IMR-90 (cell line): ENCODE measurements around the gene LSM14B. TPM values are rescaled to one million over a fixed set of nuclear protein-coding genes. Genes with fewer than 3 reads are reported as not detected.
A peak's percentile ranks its signal among the peaks of the same experiment; 100 is the strongest.

ENCODE experiments used
- ATAC-seq: fragments of 200-7000 bp; cut with Tn5 transposase; 2 replicates; pipeline ENCODE4 v1.9.1; 2020; ENCODE audit warnings: low read depth, mild to moderate bottlenecking, moderate library complexity
- BruUV-seq: library from RNA; stranded (reverse); fragments of 400-500 nt; replicated peaks from 2 replicates; lab custom pipeline; 2021; lab: Mats Ljungman, UMichigan
- CTCF ChIA-PET: fragments of 300-600 bp; formaldehyde crosslinking; extraction: SDS; loops from one replicate; lab custom pipeline; 2021; ENCODE audit warnings: antibody characterized with exemption; lab: Yijun Ruan, JAX
- POLR2A ChIA-PET: fragments of 300-600 bp; sonication (Branson Sonifier 250); formaldehyde crosslinking; loops from one replicate; lab custom pipeline; 2022; ENCODE audit warnings: antibody characterized with exemption; ENCODE audit not compliant: unreplicated experiment; lab: Charles Lee
- DNase-seq: peaks from one replicate; pipeline ENCODE4 v3.0.0; 2013
- H2AFZ ChIP-seq: replicated peaks from 2 replicates; pipeline ENCODE3; 2013; ENCODE audit warnings: low read length, mild to moderate bottlenecking; ENCODE audit not compliant: poor library complexity
- H2AK5ac ChIP-seq: 2 replicates; pipeline ENCODE4 v1.6.1; 2013; ENCODE audit warnings: low read depth, low read length, inconsistent platforms
- H2AK9ac ChIP-seq: replicated peaks from 2 replicates; pipeline ENCODE3; 2013; ENCODE audit warnings: mild to moderate bottlenecking, low read depth, low read length, moderate library complexity; ENCODE audit not compliant: poor library complexity
- H2BK120ac ChIP-seq: 2 replicates; pipeline ENCODE4 v1.6.1; 2013; ENCODE audit warnings: low read depth, low read length, inconsistent platforms
- H2BK15ac ChIP-seq: 3 replicates; pipeline ENCODE4 v1.6.1; 2013; ENCODE audit warnings: low read depth, low read length, inconsistent platforms
- H2BK20ac ChIP-seq: 2 replicates; pipeline ENCODE4 v1.6.1; 2013; ENCODE audit warnings: low read depth, mild to moderate bottlenecking, inconsistent platforms, low read length, moderate library complexity
- H2BK5ac ChIP-seq: 2 replicates; pipeline ENCODE4 v1.6.1; 2013; ENCODE audit warnings: mild to moderate bottlenecking, low read depth, low read length, inconsistent platforms; ENCODE audit not compliant: poor library complexity, severe bottlenecking
- H3K14ac ChIP-seq: replicated peaks from 2 replicates; pipeline ENCODE4 v1.6.1; 2013; ENCODE audit warnings: low read depth, low read length, inconsistent platforms
- H3K18ac ChIP-seq: 2 replicates; pipeline ENCODE4 v1.6.1; 2013; ENCODE audit warnings: low read depth, low read length, control low read depth
- H3K23ac ChIP-seq: 2 replicates; pipeline ENCODE4 v1.6.1; 2013; ENCODE audit warnings: low read depth, low read length, inconsistent platforms
- H3K27ac ChIP-seq: 2 replicates; pipeline ENCODE4 v1.5.1; 2013; ENCODE audit warnings: mild to moderate bottlenecking, control low read depth, low read length; ENCODE audit not compliant: insufficient read depth
- H3K27me3 ChIP-seq: 2 replicates; pipeline ENCODE4 v1.6.1; 2013; ENCODE audit warnings: low read length; ENCODE audit not compliant: control insufficient read depth, insufficient read depth
- H3K36me3 ChIP-seq: 2 replicates; pipeline ENCODE4 v1.6.1; 2013; ENCODE audit warnings: low read length, mixed read lengths; ENCODE audit not compliant: control insufficient read depth, insufficient read depth
- H3K4ac ChIP-seq: 2 replicates; pipeline ENCODE4 v1.6.1; 2013; ENCODE audit warnings: low read depth, low read length, inconsistent platforms
- H3K4me1 ChIP-seq: 2 replicates; pipeline ENCODE4 v1.6.1; 2013; ENCODE audit warnings: low read length, mixed read lengths; ENCODE audit not compliant: control insufficient read depth, insufficient read depth
- H3K4me2 ChIP-seq: 2 replicates; pipeline ENCODE4 v1.6.1; 2013; ENCODE audit warnings: low read depth, mild to moderate bottlenecking, control low read depth, low read length, moderate library complexity
- H3K4me3 ChIP-seq: 2 replicates; pipeline ENCODE4 v1.5.1; 2013; ENCODE audit warnings: low read depth, mild to moderate bottlenecking, control low read depth, low read length, moderate library complexity; ENCODE audit not compliant: insufficient read depth
- H3K56ac ChIP-seq: 2 replicates; pipeline ENCODE4 v1.6.1; 2013; ENCODE audit warnings: low read length, inconsistent platforms; ENCODE audit not compliant: insufficient read depth; ENCODE audit errors: extremely low read depth
- H3K79me1 ChIP-seq, 2 experiments: 2 replicates each; pipeline ENCODE4 v1.6.1; 2013; ENCODE audit warnings: low read length in 2 of 2, inconsistent platforms in 1 of 2, low read depth in 1 of 2
- H3K9ac ChIP-seq: 2 replicates; pipeline ENCODE4 v1.6.1; 2013; ENCODE audit warnings: low read depth, low read length, control low read depth
- H3K9me1 ChIP-seq: 2 replicates; pipeline ENCODE4 v1.6.1; 2013; ENCODE audit warnings: low read length, inconsistent platforms; ENCODE audit not compliant: insufficient read depth
- H3K9me3 ChIP-seq: 2 replicates; pipeline ENCODE4 v1.6.1; 2013; ENCODE audit warnings: low read length; ENCODE audit not compliant: control insufficient read depth, insufficient read depth
- H4K20me1 ChIP-seq: 2 replicates; pipeline ENCODE4 v1.6.1; 2013; ENCODE audit warnings: low read length, inconsistent platforms; ENCODE audit not compliant: insufficient read depth
- H4K5ac ChIP-seq: 2 replicates; pipeline ENCODE4 v1.6.1; 2013; ENCODE audit warnings: mild to moderate bottlenecking, low read depth, low read length, control low read depth
- H4K8ac ChIP-seq, 2 experiments: 2 replicates each; pipeline ENCODE4 v1.6.1; 2013; ENCODE audit warnings: low read depth in 2 of 2, low read length in 2 of 2, control low read depth in 1 of 2, inconsistent platforms in 1 of 2
- H4K91ac ChIP-seq: 2 replicates; pipeline ENCODE4 v1.6.1; 2013; ENCODE audit warnings: low read depth, low read length, inconsistent platforms; ENCODE audit not compliant: insufficient read depth
- BHLHE40 ChIP-seq: fragments of 150-350 bp; IDR thresholded peaks from 2 replicates; pipeline ENCODE4 v1.6.1; 2016; ENCODE audit warnings: mild to moderate bottlenecking, low read depth, low read length
- CEBPB ChIP-seq: IDR thresholded peaks from 2 replicates; pipeline ENCODE4 v1.6.1; 2012; ENCODE audit warnings: low read depth, low read length, improper control_type of control experiment
- FOS ChIP-seq: fragments of 150-350 bp; IDR thresholded peaks from 2 replicates; pipeline ENCODE4 v1.6.1; 2016; ENCODE audit warnings: low read depth, low read length
- MAFK ChIP-seq: IDR thresholded peaks from 2 replicates; pipeline ENCODE4 v1.6.1; 2012; ENCODE audit warnings: low read depth, low read length, improper control_type of control experiment
- MAZ ChIP-seq: IDR thresholded peaks from 2 replicates; pipeline ENCODE4 v1.6.1; 2012; ENCODE audit warnings: low read depth, mild to moderate bottlenecking, low read length, improper control_type of control experiment, moderate library complexity, borderline replicate concordance
- MXI1 ChIP-seq: IDR thresholded peaks from 2 replicates; pipeline ENCODE4 v1.6.1; 2012; ENCODE audit warnings: low read depth, mild to moderate bottlenecking, low read length, moderate library complexity, borderline replicate concordance
- NFE2L2 ChIP-seq: fragments of 150-350 bp; IDR thresholded peaks from 2 replicates; pipeline ENCODE4 v1.6.1; 2016; ENCODE audit warnings: low read depth, mild to moderate bottlenecking, low read length
- POLR2A ChIP-seq: IDR thresholded peaks from 2 replicates; pipeline ENCODE4 v1.6.1; 2012; ENCODE audit warnings: mild to moderate bottlenecking, low read depth, low read length
- RAD21 ChIP-seq: IDR thresholded peaks from 2 replicates; pipeline ENCODE4 v1.6.1; 2012; ENCODE audit warnings: low read length, improper control_type of control experiment
- RCOR1 ChIP-seq: IDR thresholded peaks from 2 replicates; pipeline ENCODE4 v1.6.1; 2012; ENCODE audit warnings: mild to moderate bottlenecking, low read length, improper control_type of control experiment; ENCODE audit not compliant: insufficient replicate concordance
- RFX5 ChIP-seq: IDR thresholded peaks from 2 replicates; pipeline ENCODE4 v1.8.0; 2012; ENCODE audit warnings: low read depth, mild to moderate bottlenecking, low read length, moderate library complexity
- WGBS, 2 experiments: methylation state at CpG; one replicate each; pipeline versions ENCODE4 v1.1.5 to v1.1.7; 2013; ENCODE audit warnings: missing lambda C conversion rate in 2 of 2; ENCODE audit not compliant: insufficient read length in 1 of 2; ENCODE audit errors: extremely low coverage in 2 of 2; 5-methylcytosine and 5-hydroxymethylcytosine counted together
- dilution Hi-C: fragments of 300-500 bp; cut with HindIII; formaldehyde crosslinking; loops from one replicate; pipeline ENCODE4 v1.14.3; 2018; ENCODE audit warnings: low sequenced_read_pairs; ENCODE audit not compliant: unreplicated experiment
- in situ Hi-C: fragments of 300-500 bp; cut with MboI; formaldehyde crosslinking; loops from 3 replicates; pipeline ENCODE4 v1.14.3; 2019; ENCODE audit warnings: low sequenced_read_pairs, inconsistent platforms, mixed read lengths
- intact Hi-C: fragments of 100-400 bp; cut with micrococcal nuclease; formaldehyde crosslinking; loops from 2 replicates; pipeline ENCODE4 v1.10.0; 2022
- polyA plus RNA-seq, 3 experiments: library from polyadenylated mRNA; depleted of rRNA; stranded (reverse); fragments of >200 nt; gene quantifications; 2 replicates each; pipeline ENCODE4 v1.2.3, GENCODE V29; 2012; ENCODE audit warnings: low replicate concordance in 1 of 3
- total RNA-seq: library from RNA; depleted of rRNA; stranded (reverse); fragments of >200 nt; gene quantifications from 2 replicates; pipeline ENCODE4 v1.2.3, GENCODE V29; 2012
- TF ChIP-seq, protein P1 (sequence below): conservative IDR thresholded peaks from 2 replicates; pipeline ENCODE4 v1.5.1; 2012; ENCODE audit warnings: mild to moderate bottlenecking, low read depth, low read length, improper control_type of control experiment
- TF ChIP-seq, protein P2 (sequence below): fragments of 150-350 bp; IDR thresholded peaks from 2 replicates; pipeline ENCODE4 v1.6.1; 2016; ENCODE audit warnings: low read depth, mild to moderate bottlenecking, low read length, moderate library complexity, borderline replicate concordance

LSM14B gene
- total and polyA plus RNA-seq, 2 of the 4 experiments (the other 2 are of a cell fraction): 23.7 to 41.1 TPM

DNA sequence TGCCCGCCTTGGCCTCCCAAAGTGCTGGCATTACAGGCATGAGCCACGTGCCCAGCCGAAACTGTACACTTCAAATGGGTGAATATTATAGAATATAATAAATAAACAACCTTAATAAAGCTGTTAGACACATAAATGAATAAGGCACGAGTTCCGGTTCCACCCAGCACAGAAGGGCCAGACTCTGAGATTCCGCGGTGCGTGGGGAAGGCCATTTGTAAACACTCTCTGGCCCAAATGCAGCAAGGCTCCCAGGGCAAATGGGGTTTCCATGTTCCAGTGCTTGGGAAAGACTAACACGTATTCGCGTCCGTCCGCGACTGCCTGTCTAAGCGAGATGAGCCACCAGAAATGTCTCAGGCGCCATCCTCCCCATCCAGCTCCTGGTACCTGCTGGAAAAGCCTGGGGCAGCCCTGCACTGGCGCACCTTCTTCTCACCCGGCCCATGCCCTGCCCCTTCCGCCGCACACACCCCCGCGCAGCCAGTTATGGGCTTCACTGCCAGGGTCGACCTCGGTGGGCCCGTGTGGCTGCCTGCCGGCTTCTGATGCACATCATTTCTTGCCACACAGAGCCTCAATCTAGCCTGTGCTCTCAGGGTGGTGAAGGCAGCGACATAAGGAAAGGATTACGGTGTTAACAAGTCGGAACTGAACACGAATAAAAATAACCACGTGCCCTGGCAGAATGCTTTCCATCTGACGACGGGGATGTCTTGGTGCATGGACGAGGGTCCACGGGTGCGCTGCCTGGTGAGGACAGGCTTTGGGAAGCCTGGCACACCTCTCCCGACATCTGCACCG, 5.5 kb upstream of the LSM14B start:
- Histone ChIP-seq H3K14ac (no peak overlapping the region), H3K9me1 (no peaks in the 10 kb centered on the region), H2BK15ac (no peak overlapping the region), H3K4me1 (no peaks in the 10 kb centered on the region), H3K18ac (no peak overlapping the region), H3K23ac (no peak overlapping the region), H4K5ac (no peak overlapping the region), H4K8ac (no peak overlapping the region), H3K79me1 (no peaks in the 10 kb centered on the region), H2AFZ (no peak overlapping the region), H3K4ac (no peak overlapping the region), H3K27ac (no peak overlapping the region), H2BK120ac (no peak overlapping the region), H4K91ac (no peak overlapping the region), H2AK9ac (peak overlapping the region; percentile 61), H4K20me1 (no peaks in the 10 kb centered on the region), H3K9ac (no peak overlapping the region), H3K4me3 (no peak overlapping the region), H3K56ac (no peak overlapping the region), H3K36me3 (no peaks in the 10 kb centered on the region), H3K27me3 (peaks cover 33% of the 10 kb centered on the region), H3K9me3 (peaks cover 17% of the 10 kb centered on the region), H2BK5ac (no peak overlapping the region), H3K4me2 (no peak overlapping the region), H2AK5ac (no peak overlapping the region), H2BK20ac (no peak overlapping the region)
- ChIA-PET POLR2A (no interaction called here), CTCF (no interaction called here)
- dilution Hi-C loops (no loop called here), intact Hi-C loops (no loop called here), in situ Hi-C loops (no loop called here)
- TF ChIP-seq NFE2L2: no peak
- TF ChIP-seq FOS: no peak
- TF ChIP-seq MXI1: no peak
- no peak for TF ChIP-seq RFX5
- no peak for TF ChIP-seq CEBPB
- no peak for TF ChIP-seq MAZ
- no peak for TF ChIP-seq RCOR1
- TF ChIP-seq RAD21: no peak
- TF ChIP-seq, protein P1, sequence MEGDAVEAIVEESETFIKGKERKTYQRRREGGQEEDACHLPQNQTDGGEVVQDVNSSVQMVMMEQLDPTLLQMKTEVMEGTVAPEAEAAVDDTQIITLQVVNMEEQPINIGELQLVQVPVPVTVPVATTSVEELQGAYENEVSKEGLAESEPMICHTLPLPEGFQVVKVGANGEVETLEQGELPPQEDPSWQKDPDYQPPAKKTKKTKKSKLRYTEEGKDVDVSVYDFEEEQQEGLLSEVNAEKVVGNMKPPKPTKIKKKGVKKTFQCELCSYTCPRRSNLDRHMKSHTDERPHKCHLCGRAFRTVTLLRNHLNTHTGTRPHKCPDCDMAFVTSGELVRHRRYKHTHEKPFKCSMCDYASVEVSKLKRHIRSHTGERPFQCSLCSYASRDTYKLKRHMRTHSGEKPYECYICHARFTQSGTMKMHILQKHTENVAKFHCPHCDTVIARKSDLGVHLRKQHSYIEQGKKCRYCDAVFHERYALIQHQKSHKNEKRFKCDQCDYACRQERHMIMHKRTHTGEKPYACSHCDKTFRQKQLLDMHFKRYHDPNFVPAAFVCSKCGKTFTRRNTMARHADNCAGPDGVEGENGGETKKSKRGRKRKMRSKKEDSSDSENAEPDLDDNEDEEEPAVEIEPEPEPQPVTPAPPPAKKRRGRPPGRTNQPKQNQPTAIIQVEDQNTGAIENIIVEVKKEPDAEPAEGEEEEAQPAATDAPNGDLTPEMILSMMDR: no peak
- TF ChIP-seq, protein P2, sequence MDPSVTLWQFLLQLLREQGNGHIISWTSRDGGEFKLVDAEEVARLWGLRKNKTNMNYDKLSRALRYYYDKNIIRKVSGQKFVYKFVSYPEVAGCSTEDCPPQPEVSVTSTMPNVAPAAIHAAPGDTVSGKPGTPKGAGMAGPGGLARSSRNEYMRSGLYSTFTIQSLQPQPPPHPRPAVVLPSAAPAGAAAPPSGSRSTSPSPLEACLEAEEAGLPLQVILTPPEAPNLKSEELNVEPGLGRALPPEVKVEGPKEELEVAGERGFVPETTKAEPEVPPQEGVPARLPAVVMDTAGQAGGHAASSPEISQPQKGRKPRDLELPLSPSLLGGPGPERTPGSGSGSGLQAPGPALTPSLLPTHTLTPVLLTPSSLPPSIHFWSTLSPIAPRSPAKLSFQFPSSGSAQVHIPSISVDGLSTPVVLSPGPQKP: no peak
- no peak for TF ChIP-seq BHLHE40
- TF ChIP-seq POLR2A: no peak
- TF ChIP-seq MAFK: no peak
- WGBS, 2 experiments: 73% methylated on average over 28 of the region's 38 CpGs; no CpG with 5 or more reads in 1 of the 2 experiments
- no peak for DNase-seq
- ATAC-seq: no peak
- BruUV-seq: no TSS peak
